Measurements from ENCODE around the gene ACHE.
"Not testable (repeated sequence)": the region's sequence is repeated elsewhere in the genome, so short reads cannot be mapped to it uniquely, and the experiment has no call there.

The ACHE gene

GRCh38 chr7:100865938-100866728, 29.6 kb downstream of the ACHE start:
- H3K9me3 ChIP-seq (ENCODE audit: insufficient read depth, low read depth, low read length) = no peaks in the 10 kb centered on the region
- peak overlapping the region; percentile 98; the same call in 1 of the 2 replicates for H3K9ac ChIP-seq (ENCODE audit: low read depth, low read length)
- H3K4me1 ChIP-seq (ENCODE audit: insufficient read depth, low read length) = peaks cover 5% of the 10 kb centered on the region
- no peak overlapping the region for H3K4me3 ChIP-seq (ENCODE audit: low read length)
- H3K36me3 ChIP-seq (ENCODE audit: insufficient read depth, low read depth, low read length) = peaks cover 40% of the 10 kb centered on the region
- no peaks in the 10 kb centered on the region for H3K27me3 ChIP-seq (ENCODE audit: insufficient read depth, low read length)
- H3K27ac ChIP-seq (ENCODE audit: low read length) = peak overlapping the region; percentile 99

- Histone ChIP-seq H3K9ac (ENCODE audit: low read depth, low read length) (no peak overlapping the region), H3K4me3 (ENCODE audit: low read length) (no peak overlapping the region), H3K9me3 (ENCODE audit: insufficient read depth, low read depth, low read length) (no peaks in the 10 kb centered on the region), H3K4me1 (ENCODE audit: insufficient read depth, low read length) (peaks cover 5% of the 10 kb centered on the region), H3K27ac (ENCODE audit: low read length) (no peak overlapping the region), H3K36me3 (ENCODE audit: insufficient read depth, low read depth, low read length) (peaks cover 40% of the 10 kb centered on the region), H3K27me3 (ENCODE audit: insufficient read depth, low read length) (no peaks in the 10 kb centered on the region)
Measured at GRCh38 chr7:100865372-100865911, 30.2 kb downstream of the ACHE start.

GRCh38 chr7:100864263-100864845, 31.3 kb downstream of the ACHE start:
- Histone ChIP-seq H3K9me3 (ENCODE audit: insufficient read depth, low read depth, low read length) (no peaks in the 10 kb centered on the region), H3K4me1 (ENCODE audit: insufficient read depth, low read length) (peaks cover 5% of the 10 kb centered on the region), H3K9ac (ENCODE audit: low read depth, low read length) (no peak overlapping the region), H3K36me3 (ENCODE audit: insufficient read depth, low read depth, low read length) (peaks cover 41% of the 10 kb centered on the region), H3K4me3 (ENCODE audit: low read length) (no peak overlapping the region), H3K27me3 (ENCODE audit: insufficient read depth, low read length) (no peaks in the 10 kb centered on the region), H3K27ac (ENCODE audit: low read length) (no peak overlapping the region)

GRCh38 chr7:100863406-100863950, 32.2 kb downstream of the ACHE start:
- H3K27me3 ChIP-seq (ENCODE audit: insufficient read depth, low read length) = no peaks in the 10 kb centered on the region
- H3K4me3 ChIP-seq (ENCODE audit: low read length) = no peak overlapping the region
- no peak overlapping the region for H3K27ac ChIP-seq (ENCODE audit: low read length)
- no peak overlapping the region for H3K9ac ChIP-seq (ENCODE audit: low read depth, low read length)
- H3K4me1 ChIP-seq (ENCODE audit: insufficient read depth, low read length) = peaks cover 5% of the 10 kb centered on the region
- H3K36me3 ChIP-seq (ENCODE audit: insufficient read depth, low read depth, low read length) = peaks cover 34% of the 10 kb centered on the region
- no peaks in the 10 kb centered on the region for H3K9me3 ChIP-seq (ENCODE audit: insufficient read depth, low read depth, low read length)

GRCh38 chr7:100861616-100861985, 34.1 kb downstream of the ACHE start:
- Histone ChIP-seq H3K9me3 (ENCODE audit: insufficient read depth, low read depth, low read length) (no peaks in the 10 kb centered on the region), H3K9ac (ENCODE audit: low read depth, low read length) (no peak overlapping the region), H3K27ac (ENCODE audit: low read length) (no peak overlapping the region), H3K4me3 (ENCODE audit: low read length) (no peak overlapping the region), H3K36me3 (ENCODE audit: insufficient read depth, low read depth, low read length) (peaks cover 33% of the 10 kb centered on the region), H3K4me1 (ENCODE audit: insufficient read depth, low read length) (peaks cover 2% of the 10 kb centered on the region), H3K27me3 (ENCODE audit: insufficient read depth, low read length) (no peaks in the 10 kb centered on the region)

GRCh38 chr7:100860702-100861615, 34.7 kb downstream of the ACHE start:
- H3K4me3 ChIP-seq (ENCODE audit: low read length) = no peak overlapping the region
- no peaks in the 10 kb centered on the region for H3K27me3 ChIP-seq (ENCODE audit: insufficient read depth, low read length)
- no peaks in the 10 kb centered on the region for H3K4me1 ChIP-seq (ENCODE audit: insufficient read depth, low read length)
- no peak overlapping the region for H3K9ac ChIP-seq (ENCODE audit: low read depth, low read length)
- no peaks in the 10 kb centered on the region for H3K9me3 ChIP-seq (ENCODE audit: insufficient read depth, low read depth, low read length)
- peaks cover 33% of the 10 kb centered on the region for H3K36me3 ChIP-seq (ENCODE audit: insufficient read depth, low read depth, low read length)
- H3K27ac ChIP-seq (ENCODE audit: low read length) = no peak overlapping the region

GRCh38 chr7:100859856-100860255, 35.8 kb downstream of the ACHE start:
- Histone ChIP-seq H3K9me3 (ENCODE audit: insufficient read depth, low read depth, low read length) (no peaks in the 10 kb centered on the region), H3K4me1 (ENCODE audit: insufficient read depth, low read length) (no peaks in the 10 kb centered on the region), H3K27me3 (ENCODE audit: insufficient read depth, low read length) (no peaks in the 10 kb centered on the region), H3K4me3 (ENCODE audit: low read length) (no peak overlapping the region), H3K36me3 (ENCODE audit: insufficient read depth, low read depth, low read length) (peaks cover 33% of the 10 kb centered on the region), H3K9ac (ENCODE audit: low read depth, low read length) (no peak overlapping the region), H3K27ac (ENCODE audit: low read length) (no peak overlapping the region)

GRCh38 chr7:100856871-100857282, 38.8 kb downstream of the ACHE start:
- Histone ChIP-seq H3K27me3 (ENCODE audit: insufficient read depth, low read length) (no peaks in the 10 kb centered on the region), H3K9ac (ENCODE audit: low read depth, low read length) (no peak overlapping the region), H3K4me3 (ENCODE audit: low read length) (no peak overlapping the region), H3K36me3 (ENCODE audit: insufficient read depth, low read depth, low read length) (peaks cover 16% of the 10 kb centered on the region), H3K4me1 (ENCODE audit: insufficient read depth, low read length) (no peaks in the 10 kb centered on the region), H3K27ac (ENCODE audit: low read length) (no peak overlapping the region), H3K9me3 (ENCODE audit: insufficient read depth, low read depth, low read length) (no peaks in the 10 kb centered on the region)

GRCh38 chr7:100855515-100855914, 40.2 kb downstream of the ACHE start:
- Histone ChIP-seq H3K4me1 (ENCODE audit: insufficient read depth, low read length) (no peaks in the 10 kb centered on the region), H3K36me3 (ENCODE audit: insufficient read depth, low read depth, low read length) (peaks cover 8% of the 10 kb centered on the region), H3K27ac (ENCODE audit: low read length) (no peak overlapping the region), H3K9me3 (ENCODE audit: insufficient read depth, low read depth, low read length) (no peaks in the 10 kb centered on the region), H3K27me3 (ENCODE audit: insufficient read depth, low read length) (no peaks in the 10 kb centered on the region), H3K9ac (ENCODE audit: low read depth, low read length) (no peak overlapping the region), H3K4me3 (ENCODE audit: low read length) (no peak overlapping the region)

GRCh38 chr7:100854899-100855298, 40.8 kb downstream of the ACHE start:
- not testable (repeated sequence) for H3K4me3 ChIP-seq (ENCODE audit: low read length); H3K9me3 ChIP-seq (ENCODE audit: insufficient read depth, low read depth, low read length); H3K4me1 ChIP-seq (ENCODE audit: insufficient read depth, low read length); H3K36me3 ChIP-seq (ENCODE audit: insufficient read depth, low read depth, low read length); H3K9ac ChIP-seq (ENCODE audit: low read depth, low read length); H3K27me3 ChIP-seq (ENCODE audit: insufficient read depth, low read length); H3K27ac ChIP-seq (ENCODE audit: low read length)

GRCh38 chr7:100854146-100854895, 41.4 kb downstream of the ACHE start:
- Histone ChIP-seq H3K4me1 (ENCODE audit: insufficient read depth, low read length) (no peaks in the 10 kb centered on the region), H3K9me3 (ENCODE audit: insufficient read depth, low read depth, low read length) (no peaks in the 10 kb centered on the region), H3K36me3 (ENCODE audit: insufficient read depth, low read depth, low read length) (no peaks in the 10 kb centered on the region; the same call in 1 of the 2 replicates), H3K27ac (ENCODE audit: low read length) (no peak overlapping the region), H3K9ac (ENCODE audit: low read depth, low read length) (no peak overlapping the region), H3K4me3 (ENCODE audit: low read length) (no peak overlapping the region), H3K27me3 (ENCODE audit: insufficient read depth, low read length) (no peaks in the 10 kb centered on the region)

Data from iPS-20b (cell line).